ENCODE data around the gene MED25. TPM values are rescaled to one million over a fixed set of nuclear protein-coding genes. Genes with fewer than 3 reads are reported as not detected.

MED25 gene
- total RNA-seq, 1 donor from 2014 or later = 85.4 TPM

- Mint-ChIP-seq H3K27me3 (ENCODE audit: low read depth) (peaks cover 29% of the 10 kb centered on the region), H3K36me3 (ENCODE audit: low read depth) (peaks cover 16% of the 10 kb centered on the region), H3K4me1 (peaks cover 26% of the 10 kb centered on the region), H3K27ac (ENCODE audit: unreplicated experiment) (no peak overlapping the region), H3K9me3 (peaks cover 2% of the 10 kb centered on the region), H3K4me3 (peak overlapping the region; percentile 93)
- no peak for DNase-seq (ENCODE audit: low read depth, low spot score)
- TF ChIP-seq CTCF (conservative IDR thresholded peaks at IDR 0.05) = no peak
These were observed 36.5 kb downstream of the MED25 start for GRCh38 chr19:49854378-49855263.

- Mint-ChIP-seq H3K4me3 (peak overlapping the region; percentile 83), H3K9me3 (no peaks in the 10 kb centered on the region), H3K4me1 (peaks cover 19% of the 10 kb centered on the region), H3K27me3 (ENCODE audit: low read depth) (peaks cover 31% of the 10 kb centered on the region), H3K36me3 (ENCODE audit: low read depth) (peaks cover 10% of the 10 kb centered on the region), H3K27ac (ENCODE audit: unreplicated experiment) (peak overlapping the region; percentile 75)
- no peak for DNase-seq (ENCODE audit: low read depth, low spot score)
- TF ChIP-seq CTCF (conservative IDR thresholded peaks at IDR 0.05) = no peak
These were observed 37.2 kb downstream of the MED25 start for GRCh38 chr19:49855277-49855675.

- no peak for DNase-seq (ENCODE audit: low read depth, low spot score)
- H3K4me3 Mint-ChIP-seq = peak overlapping the region; percentile 83
- no peaks in the 10 kb centered on the region for H3K9me3 Mint-ChIP-seq
- H3K27ac Mint-ChIP-seq (ENCODE audit: unreplicated experiment) = peak overlapping the region; percentile 78
- H3K36me3 Mint-ChIP-seq (ENCODE audit: low read depth) = peaks cover 9% of the 10 kb centered on the region
- peaks cover 20% of the 10 kb centered on the region for H3K4me1 Mint-ChIP-seq
- TF ChIP-seq CTCF (conservative IDR thresholded peaks at IDR 0.05) = no peak
- peaks cover 30% of the 10 kb centered on the region for H3K27me3 Mint-ChIP-seq (ENCODE audit: low read depth)
These were observed 37.8 kb downstream of the MED25 start for GRCh38 chr19:49855676-49856573.

GRCh38 chr19:49856574-49857021 lies 38.5 kb downstream of the MED25 start:
- Mint-ChIP-seq H3K9me3 (no peaks in the 10 kb centered on the region), H3K27me3 (ENCODE audit: low read depth) (peaks cover 33% of the 10 kb centered on the region), H3K4me1 (peaks cover 23% of the 10 kb centered on the region), H3K36me3 (ENCODE audit: low read depth) (peaks cover 11% of the 10 kb centered on the region), H3K27ac (ENCODE audit: unreplicated experiment) (no peak overlapping the region), H3K4me3 (peak overlapping the region; percentile 83)
- TF ChIP-seq CTCF (conservative IDR thresholded peaks at IDR 0.05) = no peak
- DNase-seq (ENCODE audit: low read depth, low spot score) = no peak

- TF ChIP-seq CTCF (conservative IDR thresholded peaks at IDR 0.05) = no peak
- H3K4me3 Mint-ChIP-seq = peak overlapping the region; percentile 59
- no peak overlapping the region for H3K27ac Mint-ChIP-seq (ENCODE audit: unreplicated experiment)
- peaks cover 29% of the 10 kb centered on the region for H3K27me3 Mint-ChIP-seq (ENCODE audit: low read depth)
- no peak for DNase-seq (ENCODE audit: low read depth, low spot score)
- H3K9me3 Mint-ChIP-seq = no peaks in the 10 kb centered on the region
- peaks cover 9% of the 10 kb centered on the region for H3K36me3 Mint-ChIP-seq (ENCODE audit: low read depth)
- H3K4me1 Mint-ChIP-seq = peaks cover 20% of the 10 kb centered on the region
These were observed 39.2 kb downstream of the MED25 start for GRCh38 chr19:49857061-49857837.
